Measurements from ENCODE around the gene PPP1R16B.
"Not testable (repeated sequence)": the region's sequence is repeated elsewhere in the genome, so short reads cannot be mapped to it uniquely, and the experiment has no call there.

Gene PPP1R16B

GRCh38 chr20:38810926-38811630, 5.6 kb downstream of the PPP1R16B start:
- H3K4me3 ChIP-seq (ENCODE audit: low read depth, low read length), result no peak overlapping the region
- TF ChIP-seq CTCF (IDR thresholded peaks at IDR 0.05; ENCODE audit: low read depth, low read length), result no peak
- in situ Hi-C loops (cut with HindIII; ENCODE audit: low sequenced_read_pairs), result no loop called here
- DNase-seq (ENCODE audit: low read depth, low spot score), result no peak

GRCh38 chr20:38811769-38812168, 6.3 kb downstream of the PPP1R16B start:
- H3K4me3 ChIP-seq (ENCODE audit: low read depth, low read length), result no peak overlapping the region
- no peak for DNase-seq (ENCODE audit: low read depth, low spot score)
- no peak for TF ChIP-seq CTCF (IDR thresholded peaks at IDR 0.05; ENCODE audit: low read depth, low read length)
- in situ Hi-C loops (cut with HindIII; ENCODE audit: low sequenced_read_pairs), result no loop called here

- TF ChIP-seq CTCF (IDR thresholded peaks at IDR 0.05; ENCODE audit: low read depth, low read length), result no peak
- no peak for DNase-seq (ENCODE audit: low read depth, low spot score)
- in situ Hi-C loops (cut with HindIII; ENCODE audit: low sequenced_read_pairs), result no loop called here
- no peak overlapping the region for H3K4me3 ChIP-seq (ENCODE audit: low read depth, low read length)
Measured at GRCh38 chr20:38812182-38812581, 6.7 kb downstream of the PPP1R16B start.

- H3K4me3 ChIP-seq (ENCODE audit: low read depth, low read length), result no peak overlapping the region
- TF ChIP-seq CTCF (IDR thresholded peaks at IDR 0.05; ENCODE audit: low read depth, low read length), result no peak
- in situ Hi-C loops (cut with HindIII; ENCODE audit: low sequenced_read_pairs), result no loop called here
- DNase-seq (ENCODE audit: low read depth, low spot score), result no peak
Measured at GRCh38 chr20:38812709-38813573, 7.4 kb downstream of the PPP1R16B start.

GRCh38 chr20:38813574-38813962, 8.1 kb downstream of the PPP1R16B start:
- DNase-seq (ENCODE audit: low read depth, low spot score); H3K4me3 ChIP-seq (ENCODE audit: low read depth, low read length); in situ Hi-C loops (cut with HindIII; ENCODE audit: low sequenced_read_pairs): not testable (repeated sequence)

- TF ChIP-seq CTCF (IDR thresholded peaks at IDR 0.05; ENCODE audit: low read depth, low read length), result no peak
- no peak for DNase-seq (ENCODE audit: low read depth, low spot score)
- in situ Hi-C loops (cut with HindIII; ENCODE audit: low sequenced_read_pairs), result no loop called here
- no peak overlapping the region for H3K4me3 ChIP-seq (ENCODE audit: low read depth, low read length)
Measured at GRCh38 chr20:38815446-38815845, 9.9 kb downstream of the PPP1R16B start.
